Gastrocnemius medialis (tissue), 4 donors: ENCODE measurements around the gene SLC34A3.

ENCODE experiments used
- POLR2A ChIP-seq, 2 donors: fragments of 450-650 bp; IDR thresholded peaks; one replicate each; pipeline ENCODE4 v1.6.1; 2017; ENCODE audit warnings: antibody characterized with exemption in 2 of 2, mild to moderate bottlenecking in 2 of 2, moderate library complexity in 2 of 2
- TF ChIP-seq, protein P1 (sequence below), 5 experiments: fragments of 450-650 bp in 3 of 5; fragments of 200-600 bp in 2 of 5; sonication (generic) in 2 of 5; IDR thresholded peaks in 4 of 5; conservative IDR thresholded peaks in 1 of 5; 1 replicate in 4 of 5; 2 replicates in 1 of 5; pipeline ENCODE4 v1.5.1; 2016 to 2019; ENCODE audit warnings: antibody characterized with exemption in 5 of 5, mild to moderate bottlenecking in 3 of 5, moderate library complexity in 3 of 5

DNA sequence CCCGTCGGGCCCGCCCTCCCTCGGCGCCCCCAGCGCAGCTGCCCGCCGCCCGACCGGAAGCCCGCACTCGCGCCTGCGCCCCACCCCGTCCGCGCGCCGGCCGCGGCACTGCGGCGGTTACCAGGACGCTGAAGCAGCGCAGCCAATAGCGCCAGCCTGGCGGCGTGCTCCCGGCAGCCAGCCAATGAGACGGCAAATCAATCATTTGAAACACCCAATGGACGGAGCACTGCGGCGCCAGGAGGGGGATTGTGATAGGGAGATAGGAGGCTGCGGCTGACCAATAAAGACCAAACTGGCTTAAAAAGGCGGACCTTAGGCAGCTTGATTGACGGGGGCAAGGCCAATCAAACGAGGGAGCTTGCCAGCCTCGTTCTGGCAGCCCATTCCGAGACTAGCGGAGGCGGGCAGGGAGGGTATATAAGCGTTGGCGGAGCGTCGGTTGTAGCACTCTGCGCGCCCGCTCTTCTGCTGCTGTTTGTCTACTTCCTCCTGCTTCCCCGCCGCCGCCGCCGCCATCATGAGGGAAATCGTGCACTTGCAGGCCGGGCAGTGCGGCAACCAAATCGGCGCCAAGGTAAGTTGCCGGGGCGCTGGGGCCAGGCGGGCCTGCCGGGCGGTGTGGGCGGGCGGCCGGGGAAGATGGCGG lies 10.3 kb downstream of the SLC34A3 start, which contains the start of gene TUBB4B:
- TF ChIP-seq, protein P1, sequence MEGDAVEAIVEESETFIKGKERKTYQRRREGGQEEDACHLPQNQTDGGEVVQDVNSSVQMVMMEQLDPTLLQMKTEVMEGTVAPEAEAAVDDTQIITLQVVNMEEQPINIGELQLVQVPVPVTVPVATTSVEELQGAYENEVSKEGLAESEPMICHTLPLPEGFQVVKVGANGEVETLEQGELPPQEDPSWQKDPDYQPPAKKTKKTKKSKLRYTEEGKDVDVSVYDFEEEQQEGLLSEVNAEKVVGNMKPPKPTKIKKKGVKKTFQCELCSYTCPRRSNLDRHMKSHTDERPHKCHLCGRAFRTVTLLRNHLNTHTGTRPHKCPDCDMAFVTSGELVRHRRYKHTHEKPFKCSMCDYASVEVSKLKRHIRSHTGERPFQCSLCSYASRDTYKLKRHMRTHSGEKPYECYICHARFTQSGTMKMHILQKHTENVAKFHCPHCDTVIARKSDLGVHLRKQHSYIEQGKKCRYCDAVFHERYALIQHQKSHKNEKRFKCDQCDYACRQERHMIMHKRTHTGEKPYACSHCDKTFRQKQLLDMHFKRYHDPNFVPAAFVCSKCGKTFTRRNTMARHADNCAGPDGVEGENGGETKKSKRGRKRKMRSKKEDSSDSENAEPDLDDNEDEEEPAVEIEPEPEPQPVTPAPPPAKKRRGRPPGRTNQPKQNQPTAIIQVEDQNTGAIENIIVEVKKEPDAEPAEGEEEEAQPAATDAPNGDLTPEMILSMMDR (IDR thresholded peaks at IDR 0.05 in 4 of 5, conservative IDR thresholded peaks at IDR 0.05 in 1 of 5): peak in 1 of 5 experiments; percentile 19
- TF ChIP-seq POLR2A (IDR thresholded peaks at IDR 0.05): peak; percentile 100
